Heart left ventricle (tissue), 13 donors: Measurements from ENCODE around the gene MANSC1.
"Not testable (repeated sequence)": the region's sequence is repeated elsewhere in the genome, so short reads cannot be mapped to it uniquely, and the experiment has no call there.

ENCODE experiments used
- CTCF ChIP-seq, 12 donors: fragments of 200-600 bp; sonication (generic) in 4 of 12; IDR thresholded peaks; one replicate each; pipeline versions ENCODE4 v1.5.0 to v1.8.0; 2018 to 2022; ENCODE audit warnings: antibody characterized with exemption in 12 of 12, mild to moderate bottlenecking in 5 of 12
- POLR2A ChIP-seq, 2 donors: fragments of 450-650 bp; IDR thresholded peaks; one replicate each; pipeline ENCODE4 v1.6.1; 2017; ENCODE audit warnings: antibody characterized with exemption in 2 of 2, mild to moderate bottlenecking in 2 of 2, moderate library complexity in 2 of 2
- donor health status: ischemic (EF 13 %, LVEDD 7.1; RV severe dilation, severe dysfunction).
- donor health status: DM: no; HTN: yes; CAD: no.
- donor health status: DM: no; HTN: no; CAD: no.
- donor health status: ischemic (EF 25% LVEDD 6.9; RV normal size, moderate dysfunction).
- donor health status: ischemic (EF 25% LVEDD 5.7; RV mildly dilated, moderate dysfunction).
- donor health status: ischemic (EF 35%, LVEDD 5.7; RV mildly dilated, moderate dysfunction).
- donor health status: nonischemic (EF 11% LVEDD 7.7; RV severe dilation, severe dysfunction).
- donor health status: DM: yes; HTN: yes; CAD: no.
- donor health status: PGD.
- donor health status: ischemic (EF 29% LVEDD 5.4; RV normal size, mild dysfunction).
- donor health status: nonischemic (EF 23%, LVEDD 6.1; RV moderate dilation, normal function).

DNA sequence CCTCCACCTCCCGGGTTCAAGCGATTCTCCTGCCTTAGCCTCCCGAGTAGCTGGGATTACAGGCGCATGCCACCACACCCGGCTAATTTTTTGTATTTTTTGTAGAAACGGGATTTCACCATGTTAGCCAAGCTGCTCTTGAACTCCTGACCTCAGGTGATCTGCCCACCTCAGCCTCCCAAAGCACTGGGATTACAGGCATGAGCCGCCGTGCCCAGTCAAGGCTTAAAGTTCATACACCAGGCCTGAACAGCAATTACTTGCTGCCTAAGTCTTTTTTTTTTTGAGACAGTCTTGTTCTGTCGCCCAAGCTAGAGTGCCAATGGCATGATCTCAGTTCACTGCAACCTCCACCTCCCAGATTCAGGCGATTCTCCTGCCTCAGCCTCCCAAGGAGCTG is 39.3 kb downstream of the MANSC1 start:
- TF ChIP-seq CTCF, POLR2A (IDR thresholded peaks at IDR 0.05): not testable (repeated sequence)
